IMR-90 (cell line): ENCODE data around the gene HOXD8. TPM values are rescaled to one million over a fixed set of nuclear protein-coding genes. Genes with fewer than 3 reads are reported as not detected.

Experiments used
- ATAC-seq: fragments of 200-7000 bp; cut with Tn5 transposase; 2 replicates; pipeline ENCODE4 v1.9.1; 2020; ENCODE audit warnings: low read depth, mild to moderate bottlenecking, moderate library complexity
- BruUV-seq: library from RNA; stranded (reverse); fragments of 400-500 nt; replicated peaks from 2 replicates; lab custom pipeline; 2021; lab: Mats Ljungman, UMichigan
- CTCF ChIA-PET: fragments of 300-600 bp; formaldehyde crosslinking; extraction: SDS; loops from one replicate; lab custom pipeline; 2021; ENCODE audit warnings: antibody characterized with exemption; lab: Yijun Ruan, JAX
- POLR2A ChIA-PET: fragments of 300-600 bp; sonication (Branson Sonifier 250); formaldehyde crosslinking; loops from one replicate; lab custom pipeline; 2022; ENCODE audit warnings: antibody characterized with exemption; ENCODE audit not compliant: unreplicated experiment; lab: Charles Lee
- DNase-seq: peaks from one replicate; pipeline ENCODE4 v3.0.0; 2013
- H2AFZ ChIP-seq: replicated peaks from 2 replicates; pipeline ENCODE3; 2013; ENCODE audit warnings: low read length, mild to moderate bottlenecking; ENCODE audit not compliant: poor library complexity
- H2AK5ac ChIP-seq: 2 replicates; pipeline ENCODE4 v1.6.1; 2013; ENCODE audit warnings: low read depth, low read length, inconsistent platforms
- H2AK9ac ChIP-seq: replicated peaks from 2 replicates; pipeline ENCODE3; 2013; ENCODE audit warnings: mild to moderate bottlenecking, low read depth, low read length, moderate library complexity; ENCODE audit not compliant: poor library complexity
- H2BK120ac ChIP-seq: 2 replicates; pipeline ENCODE4 v1.6.1; 2013; ENCODE audit warnings: low read depth, low read length, inconsistent platforms
- H2BK15ac ChIP-seq: 3 replicates; pipeline ENCODE4 v1.6.1; 2013; ENCODE audit warnings: low read depth, low read length, inconsistent platforms
- H2BK20ac ChIP-seq: 2 replicates; pipeline ENCODE4 v1.6.1; 2013; ENCODE audit warnings: low read depth, mild to moderate bottlenecking, inconsistent platforms, low read length, moderate library complexity
- H2BK5ac ChIP-seq: 2 replicates; pipeline ENCODE4 v1.6.1; 2013; ENCODE audit warnings: mild to moderate bottlenecking, low read depth, low read length, inconsistent platforms; ENCODE audit not compliant: poor library complexity, severe bottlenecking
- H3K14ac ChIP-seq: replicated peaks from 2 replicates; pipeline ENCODE4 v1.6.1; 2013; ENCODE audit warnings: low read depth, low read length, inconsistent platforms
- H3K18ac ChIP-seq: 2 replicates; pipeline ENCODE4 v1.6.1; 2013; ENCODE audit warnings: low read depth, low read length, control low read depth
- H3K23ac ChIP-seq: 2 replicates; pipeline ENCODE4 v1.6.1; 2013; ENCODE audit warnings: low read depth, low read length, inconsistent platforms
- H3K27ac ChIP-seq: 2 replicates; pipeline ENCODE4 v1.5.1; 2013; ENCODE audit warnings: mild to moderate bottlenecking, control low read depth, low read length; ENCODE audit not compliant: insufficient read depth
- H3K27me3 ChIP-seq: 2 replicates; pipeline ENCODE4 v1.6.1; 2013; ENCODE audit warnings: low read length; ENCODE audit not compliant: control insufficient read depth, insufficient read depth
- H3K36me3 ChIP-seq: 2 replicates; pipeline ENCODE4 v1.6.1; 2013; ENCODE audit warnings: low read length, mixed read lengths; ENCODE audit not compliant: control insufficient read depth, insufficient read depth
- H3K4ac ChIP-seq: 2 replicates; pipeline ENCODE4 v1.6.1; 2013; ENCODE audit warnings: low read depth, low read length, inconsistent platforms
- H3K4me1 ChIP-seq: 2 replicates; pipeline ENCODE4 v1.6.1; 2013; ENCODE audit warnings: low read length, mixed read lengths; ENCODE audit not compliant: control insufficient read depth, insufficient read depth
- H3K4me2 ChIP-seq: 2 replicates; pipeline ENCODE4 v1.6.1; 2013; ENCODE audit warnings: low read depth, mild to moderate bottlenecking, control low read depth, low read length, moderate library complexity
- H3K4me3 ChIP-seq: 2 replicates; pipeline ENCODE4 v1.5.1; 2013; ENCODE audit warnings: low read depth, mild to moderate bottlenecking, control low read depth, low read length, moderate library complexity; ENCODE audit not compliant: insufficient read depth
- H3K56ac ChIP-seq: 2 replicates; pipeline ENCODE4 v1.6.1; 2013; ENCODE audit warnings: low read length, inconsistent platforms; ENCODE audit not compliant: insufficient read depth; ENCODE audit errors: extremely low read depth
- H3K79me1 ChIP-seq, 2 experiments: 2 replicates each; pipeline ENCODE4 v1.6.1; 2013; ENCODE audit warnings: low read length in 2 of 2, inconsistent platforms in 1 of 2, low read depth in 1 of 2
- H3K9ac ChIP-seq: 2 replicates; pipeline ENCODE4 v1.6.1; 2013; ENCODE audit warnings: low read depth, low read length, control low read depth
- H3K9me1 ChIP-seq: 2 replicates; pipeline ENCODE4 v1.6.1; 2013; ENCODE audit warnings: low read length, inconsistent platforms; ENCODE audit not compliant: insufficient read depth
- H3K9me3 ChIP-seq: 2 replicates; pipeline ENCODE4 v1.6.1; 2013; ENCODE audit warnings: low read length; ENCODE audit not compliant: control insufficient read depth, insufficient read depth
- H4K20me1 ChIP-seq: 2 replicates; pipeline ENCODE4 v1.6.1; 2013; ENCODE audit warnings: low read length, inconsistent platforms; ENCODE audit not compliant: insufficient read depth
- H4K5ac ChIP-seq: 2 replicates; pipeline ENCODE4 v1.6.1; 2013; ENCODE audit warnings: mild to moderate bottlenecking, low read depth, low read length, control low read depth
- H4K8ac ChIP-seq, 2 experiments: 2 replicates each; pipeline ENCODE4 v1.6.1; 2013; ENCODE audit warnings: low read depth in 2 of 2, low read length in 2 of 2, control low read depth in 1 of 2, inconsistent platforms in 1 of 2
- H4K91ac ChIP-seq: 2 replicates; pipeline ENCODE4 v1.6.1; 2013; ENCODE audit warnings: low read depth, low read length, inconsistent platforms; ENCODE audit not compliant: insufficient read depth
- MAFK ChIP-seq: IDR thresholded peaks from 2 replicates; pipeline ENCODE4 v1.6.1; 2012; ENCODE audit warnings: low read depth, low read length, improper control_type of control experiment
- RCOR1 ChIP-seq: IDR thresholded peaks from 2 replicates; pipeline ENCODE4 v1.6.1; 2012; ENCODE audit warnings: mild to moderate bottlenecking, low read length, improper control_type of control experiment; ENCODE audit not compliant: insufficient replicate concordance
- WGBS, 2 experiments: methylation state at CpG; one replicate each; pipeline versions ENCODE4 v1.1.5 to v1.1.7; 2013; ENCODE audit warnings: missing lambda C conversion rate in 2 of 2; ENCODE audit not compliant: insufficient read length in 1 of 2; ENCODE audit errors: extremely low coverage in 2 of 2; 5-methylcytosine and 5-hydroxymethylcytosine counted together
- dilution Hi-C: fragments of 300-500 bp; cut with HindIII; formaldehyde crosslinking; loops from one replicate; pipeline ENCODE4 v1.14.3; 2018; ENCODE audit warnings: low sequenced_read_pairs; ENCODE audit not compliant: unreplicated experiment
- in situ Hi-C: fragments of 300-500 bp; cut with MboI; formaldehyde crosslinking; loops from 3 replicates; pipeline ENCODE4 v1.14.3; 2019; ENCODE audit warnings: low sequenced_read_pairs, inconsistent platforms, mixed read lengths
- intact Hi-C: fragments of 100-400 bp; cut with micrococcal nuclease; formaldehyde crosslinking; loops from 2 replicates; pipeline ENCODE4 v1.10.0; 2022
- polyA plus RNA-seq, 3 experiments: library from polyadenylated mRNA; depleted of rRNA; stranded (reverse); fragments of >200 nt; gene quantifications; 2 replicates each; pipeline ENCODE4 v1.2.3, GENCODE V29; 2012; ENCODE audit warnings: low replicate concordance in 1 of 3
- total RNA-seq: library from RNA; depleted of rRNA; stranded (reverse); fragments of >200 nt; gene quantifications from 2 replicates; pipeline ENCODE4 v1.2.3, GENCODE V29; 2012
- TF ChIP-seq, protein P1 (sequence below): conservative IDR thresholded peaks from 2 replicates; pipeline ENCODE4 v1.5.1; 2012; ENCODE audit warnings: mild to moderate bottlenecking, low read depth, low read length, improper control_type of control experiment
- TF ChIP-seq, protein P2 (sequence below): fragments of 150-350 bp; IDR thresholded peaks from 2 replicates; pipeline ENCODE4 v1.6.1; 2017; ENCODE audit warnings: mild to moderate bottlenecking, antibody characterized with exemption, low read length, low read depth

Gene HOXD8
- total and polyA plus RNA-seq, 2 of the 4 experiments (the other 2 are of a cell fraction), result not detected

DNA sequence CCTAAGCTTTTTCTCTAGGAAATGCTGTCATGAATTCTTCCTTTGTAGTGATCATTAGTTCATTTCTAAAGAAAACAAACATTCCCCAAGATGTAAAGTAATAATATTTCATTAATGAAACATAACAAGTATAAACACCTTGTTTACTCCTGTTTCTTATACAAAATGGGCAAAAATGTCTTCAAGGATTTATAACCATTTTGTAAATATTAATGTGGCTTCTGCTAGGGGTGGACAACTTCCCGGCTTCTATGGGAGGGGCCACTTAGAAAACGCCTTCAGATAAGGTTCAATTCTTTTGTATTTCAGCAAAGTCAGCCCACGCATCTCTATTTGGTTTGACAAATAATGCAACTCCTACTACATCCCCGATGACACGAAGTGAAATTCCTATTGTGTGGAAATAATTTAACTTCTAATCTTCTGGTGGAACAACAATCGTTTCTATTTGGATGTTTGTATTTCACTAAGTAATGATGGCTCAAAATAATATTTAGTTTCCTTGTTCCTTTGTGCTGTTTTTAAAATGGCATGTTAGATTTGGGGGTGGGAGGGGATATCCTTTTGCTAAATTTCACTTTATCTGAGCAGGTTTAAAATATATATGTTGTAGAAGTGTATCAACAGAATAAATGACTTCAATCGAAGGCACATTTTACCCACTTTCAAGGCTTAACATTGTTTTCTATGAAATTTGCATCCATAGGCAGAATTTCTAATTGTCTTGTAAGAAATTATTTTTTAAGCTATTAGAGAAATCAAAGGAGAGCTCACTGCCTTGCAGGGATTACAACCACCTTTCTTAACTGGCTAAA lies 44.3 kb downstream of the HOXD8 start:
- no peaks in the 10 kb centered on the region for H3K36me3 ChIP-seq
- intact Hi-C loops, result no loop called here
- H2AK5ac ChIP-seq, result no peak overlapping the region
- no peak overlapping the region for H4K5ac ChIP-seq
- no peak overlapping the region for H2BK15ac ChIP-seq
- POLR2A ChIA-PET, result no interaction called here
- no peak overlapping the region for H2BK5ac ChIP-seq
- dilution Hi-C loops, result no loop called here
- H2AFZ ChIP-seq, result no peak overlapping the region
- no peaks in the 10 kb centered on the region for H4K20me1 ChIP-seq
- no CpG with 5 or more reads among the region's 7 CpGs for WGBS, 2 experiments
- H3K27ac ChIP-seq, result no peak overlapping the region
- no peak overlapping the region for H3K4ac ChIP-seq
- no peak overlapping the region for H3K18ac ChIP-seq
- no peaks in the 10 kb centered on the region for H3K9me1 ChIP-seq
- no peak for TF ChIP-seq RCOR1
- TF ChIP-seq, protein P1, sequence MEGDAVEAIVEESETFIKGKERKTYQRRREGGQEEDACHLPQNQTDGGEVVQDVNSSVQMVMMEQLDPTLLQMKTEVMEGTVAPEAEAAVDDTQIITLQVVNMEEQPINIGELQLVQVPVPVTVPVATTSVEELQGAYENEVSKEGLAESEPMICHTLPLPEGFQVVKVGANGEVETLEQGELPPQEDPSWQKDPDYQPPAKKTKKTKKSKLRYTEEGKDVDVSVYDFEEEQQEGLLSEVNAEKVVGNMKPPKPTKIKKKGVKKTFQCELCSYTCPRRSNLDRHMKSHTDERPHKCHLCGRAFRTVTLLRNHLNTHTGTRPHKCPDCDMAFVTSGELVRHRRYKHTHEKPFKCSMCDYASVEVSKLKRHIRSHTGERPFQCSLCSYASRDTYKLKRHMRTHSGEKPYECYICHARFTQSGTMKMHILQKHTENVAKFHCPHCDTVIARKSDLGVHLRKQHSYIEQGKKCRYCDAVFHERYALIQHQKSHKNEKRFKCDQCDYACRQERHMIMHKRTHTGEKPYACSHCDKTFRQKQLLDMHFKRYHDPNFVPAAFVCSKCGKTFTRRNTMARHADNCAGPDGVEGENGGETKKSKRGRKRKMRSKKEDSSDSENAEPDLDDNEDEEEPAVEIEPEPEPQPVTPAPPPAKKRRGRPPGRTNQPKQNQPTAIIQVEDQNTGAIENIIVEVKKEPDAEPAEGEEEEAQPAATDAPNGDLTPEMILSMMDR, result no peak
- TF ChIP-seq, protein P2, sequence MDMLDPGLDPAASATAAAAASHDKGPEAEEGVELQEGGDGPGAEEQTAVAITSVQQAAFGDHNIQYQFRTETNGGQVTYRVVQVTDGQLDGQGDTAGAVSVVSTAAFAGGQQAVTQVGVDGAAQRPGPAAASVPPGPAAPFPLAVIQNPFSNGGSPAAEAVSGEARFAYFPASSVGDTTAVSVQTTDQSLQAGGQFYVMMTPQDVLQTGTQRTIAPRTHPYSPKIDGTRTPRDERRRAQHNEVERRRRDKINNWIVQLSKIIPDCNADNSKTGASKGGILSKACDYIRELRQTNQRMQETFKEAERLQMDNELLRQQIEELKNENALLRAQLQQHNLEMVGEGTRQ, result no peak
- peak; percentile 17; the same call in 1 of the 2 replicates for TF ChIP-seq MAFK
- CTCF ChIA-PET, result no interaction called here
- H3K27me3 ChIP-seq, result peaks cover 82% of the 10 kb centered on the region
- no peak overlapping the region for H2BK120ac ChIP-seq
- no peak overlapping the region for H4K8ac ChIP-seq
- H3K4me3 ChIP-seq, result no peak overlapping the region
- no peak overlapping the region for H3K14ac ChIP-seq
- BruUV-seq, result no TSS peak
- no peak overlapping the region for H3K4me2 ChIP-seq
- H4K91ac ChIP-seq, result no peak overlapping the region
- H3K23ac ChIP-seq, result no peak overlapping the region
- peaks cover 10% of the 10 kb centered on the region for H3K9me3 ChIP-seq
- H2BK20ac ChIP-seq, result no peak overlapping the region
- no peak overlapping the region for H2AK9ac ChIP-seq
- in situ Hi-C loops, result no loop called here
- no peaks in the 10 kb centered on the region for H3K79me1 ChIP-seq
- ATAC-seq (no peak), DNase-seq (no peak)
- H3K56ac ChIP-seq, result no peak overlapping the region
- no peaks in the 10 kb centered on the region for H3K4me1 ChIP-seq
- H3K9ac ChIP-seq, result no peak overlapping the region
